ENCODE measurements around the gene CDK19.

CDK19 gene

DNA sequence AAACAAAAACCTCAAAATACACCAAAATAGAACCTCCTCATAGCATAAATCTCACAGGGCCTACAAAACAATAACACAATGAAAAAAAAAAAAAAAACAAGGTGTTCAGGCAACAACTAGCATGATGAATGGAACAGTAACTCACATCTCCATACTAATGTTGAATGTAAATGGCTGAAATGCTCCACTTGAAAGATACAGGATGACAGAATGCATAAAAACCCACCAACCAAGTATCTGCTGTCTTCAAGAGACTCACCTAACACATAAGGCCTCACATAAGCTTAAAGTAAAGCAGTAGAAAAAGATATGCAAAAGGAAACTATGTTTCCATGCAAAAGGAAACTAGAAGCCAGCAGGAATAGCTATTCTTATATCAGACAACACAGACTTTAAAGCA, 121.3 kb downstream of the CDK19 start:
- no peak for DNase-seq

- DNase-seq, result no peak
These were observed 122.0 kb downstream of the CDK19 start for GRCh38 chr6:110693296-110693695.

DNA sequence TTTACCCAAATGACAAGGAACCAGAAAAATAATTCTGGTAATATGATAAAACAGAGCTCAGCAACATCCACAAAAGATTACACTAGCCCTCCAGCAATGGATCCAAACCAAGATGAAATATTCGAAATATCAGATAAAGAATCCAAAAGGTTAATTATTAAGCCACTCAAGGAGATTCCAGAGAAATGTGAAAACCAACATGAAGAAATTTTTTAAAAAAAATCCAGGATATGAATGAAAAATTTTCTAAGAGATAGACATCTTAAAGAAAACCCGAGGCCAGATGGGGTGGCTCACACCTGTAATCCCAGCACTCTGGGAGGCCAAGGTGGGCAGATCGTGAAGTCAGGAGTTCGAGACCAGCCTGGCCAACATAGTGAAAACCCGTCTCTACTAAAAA, 124.4 kb downstream of the CDK19 start:
- DNase-seq, result no peak

- DNase-seq, result no peak
These were observed 125.1 kb downstream of the CDK19 start for GRCh38 chr6:110690106-110690654.

DNA sequence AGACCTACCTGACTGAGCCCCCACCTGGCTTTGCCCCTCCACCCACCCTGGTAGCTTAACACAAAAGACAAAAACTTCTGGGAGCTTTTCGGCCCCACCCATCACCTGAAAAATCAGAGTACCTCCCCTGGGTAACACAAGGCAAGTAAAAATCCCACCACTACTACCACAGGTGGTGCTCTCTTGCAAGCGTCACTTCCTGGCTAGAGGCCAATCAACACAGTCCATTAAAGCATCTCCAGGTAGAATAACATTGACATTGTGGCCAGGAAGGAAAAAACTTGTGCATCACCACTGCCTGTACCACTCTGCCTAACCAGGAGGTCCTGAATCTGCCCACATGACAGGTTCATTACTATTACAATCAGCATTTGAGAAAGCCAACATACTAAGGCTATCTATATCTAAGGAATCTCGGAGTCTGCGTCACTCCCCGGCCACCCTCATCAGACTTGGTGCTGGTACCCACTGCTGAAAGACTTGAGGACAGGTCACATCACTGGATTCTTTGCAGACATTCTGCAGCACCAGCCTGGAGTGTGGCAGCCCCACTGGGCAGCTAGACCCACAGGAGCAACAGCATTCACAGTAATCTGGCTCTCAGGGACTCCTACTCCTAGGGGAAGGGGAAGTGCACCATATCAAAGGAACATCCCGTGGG, 125.9 kb downstream of the CDK19 start:
- DNase-seq, result no peak

GRCh38 chr6:110688661-110689268, 126.5 kb downstream of the CDK19 start:
- no peak for DNase-seq

- DNase-seq, result no peak
These were observed 127.9 kb downstream of the CDK19 start for GRCh38 chr6:110687326-110687725.

GRCh38 chr6:110683241-110683640, 132.0 kb downstream of the CDK19 start:
- no peak for DNase-seq

- peak; percentile 69 for DNase-seq
These were observed 132.8 kb downstream of the CDK19 start for GRCh38 chr6:110682460-110682853.

DNA sequence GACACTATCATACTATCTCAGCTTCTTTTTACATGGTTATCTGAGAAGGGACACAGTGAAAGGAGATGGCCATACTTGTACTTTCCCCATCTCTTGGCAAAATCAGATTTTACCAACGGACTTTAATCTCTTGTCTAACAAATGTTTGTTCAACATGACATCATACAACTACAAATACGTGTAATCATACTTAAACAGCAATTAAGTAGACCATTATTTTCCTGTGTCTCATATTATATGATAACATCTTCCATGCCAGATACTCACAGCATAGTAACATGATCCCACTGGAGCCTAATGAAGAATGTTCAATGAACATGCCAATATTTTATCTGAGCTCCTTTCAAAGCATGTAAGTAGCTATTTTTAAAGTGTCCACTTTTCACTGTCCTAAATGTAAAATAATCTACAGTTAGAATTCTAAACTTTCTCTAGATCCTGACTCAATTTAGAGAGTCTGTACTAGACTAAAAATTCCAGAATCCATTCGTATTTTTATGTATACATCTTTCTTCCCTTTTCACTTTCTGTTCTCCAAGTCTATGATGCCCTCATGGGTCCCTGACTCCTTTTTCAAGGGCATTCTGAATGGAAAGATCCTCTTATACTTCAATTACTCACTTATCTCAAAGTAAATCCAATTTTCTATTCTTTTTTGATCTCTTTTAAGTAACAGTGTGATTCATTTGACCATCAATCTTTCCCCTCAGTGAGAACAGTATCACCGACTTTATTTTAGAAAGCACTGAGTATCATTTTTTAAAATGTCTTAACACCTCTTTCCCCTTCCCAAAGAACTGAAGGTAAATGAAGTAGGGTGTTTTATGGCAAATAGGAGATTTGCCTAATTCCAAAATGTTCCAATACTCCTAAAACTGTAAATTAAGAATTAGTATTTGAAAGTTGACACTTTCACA, 133.5 kb downstream of the CDK19 start:
- no peak for DNase-seq

GRCh38 chr6:110676396-110676795, 138.9 kb downstream of the CDK19 start:
- no peak for DNase-seq

DNA sequence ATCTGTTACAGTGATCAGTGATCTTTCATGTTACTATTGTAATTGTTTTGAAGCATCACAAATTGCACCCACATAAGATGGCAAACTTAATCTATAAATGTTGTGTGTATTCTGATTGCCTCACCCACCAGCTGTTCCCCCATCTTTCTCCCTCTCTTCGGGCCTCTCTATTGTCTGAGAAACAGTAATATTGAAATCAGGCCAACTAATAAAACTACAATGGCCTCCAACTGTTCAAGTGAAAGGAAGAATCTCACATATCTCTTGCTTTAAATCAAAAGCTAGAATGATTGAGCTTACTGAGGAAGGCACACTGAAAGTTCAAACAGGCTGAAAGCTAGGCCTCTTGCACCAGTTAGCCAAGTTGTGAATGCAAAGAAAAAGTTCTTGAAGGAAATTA, 141.2 kb downstream of the CDK19 start:
- DNase-seq, result no peak

GRCh38 chr6:110672122-110672521, 143.1 kb downstream of the CDK19 start:
- no peak for DNase-seq

DNA sequence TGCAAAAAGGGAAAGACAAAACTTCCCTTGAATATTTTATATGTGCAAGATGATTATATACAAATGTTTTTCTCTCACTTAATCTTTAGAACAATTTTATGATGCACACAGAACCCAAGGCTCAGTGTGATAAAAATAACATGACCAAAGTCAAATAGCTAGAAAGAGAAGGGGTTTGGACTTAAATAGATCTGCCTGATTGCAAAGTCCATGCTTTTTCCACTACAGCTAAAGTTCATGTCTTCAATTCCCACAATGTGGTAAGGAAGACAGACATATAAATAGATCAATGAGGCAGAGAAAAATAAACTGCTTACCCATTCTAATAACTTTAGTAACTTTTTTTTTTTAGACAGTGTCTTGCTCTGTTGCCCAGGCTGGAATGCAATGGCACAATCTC, 143.8 kb downstream of the CDK19 start:
- DNase-seq, result no peak

DNA sequence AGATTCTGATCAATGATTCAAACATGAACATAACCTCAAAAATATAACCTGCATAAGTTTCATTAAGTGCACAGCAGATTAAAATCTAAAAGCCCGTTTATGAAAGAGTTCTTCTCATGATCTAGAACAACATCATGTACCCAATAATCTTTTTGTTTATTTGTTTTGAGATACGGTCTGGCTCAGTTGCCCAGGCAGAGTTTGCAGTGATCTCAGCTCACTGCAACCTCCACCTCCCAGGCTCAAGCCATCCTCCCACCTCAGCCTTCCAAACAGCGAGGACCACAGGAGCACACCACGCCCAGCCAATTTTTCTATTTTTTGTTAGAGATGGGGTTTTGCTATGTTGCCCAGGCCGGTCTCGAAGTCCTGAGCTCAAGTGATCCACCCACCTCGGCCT, 149.7 kb downstream of the CDK19 start:
- no peak for DNase-seq

DNA sequence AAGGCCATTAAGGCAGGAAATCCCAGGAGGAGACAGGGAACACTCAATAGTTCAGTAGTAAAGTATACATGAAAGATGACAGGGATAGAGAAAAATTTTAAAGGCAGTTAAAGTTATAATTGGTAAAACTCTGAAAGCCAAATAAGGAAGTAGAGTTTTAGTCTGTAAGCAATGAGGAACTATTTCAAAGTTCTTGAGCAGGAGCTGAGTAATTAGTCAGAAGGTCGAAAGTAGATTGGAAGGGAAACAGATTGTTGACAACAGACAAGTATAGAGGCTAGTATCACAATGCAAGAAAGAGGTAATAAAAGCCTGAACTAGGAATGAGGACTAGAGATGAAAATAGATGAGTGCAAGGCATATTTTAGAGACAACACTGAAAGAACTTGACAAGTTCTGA, 150.3 kb downstream of the CDK19 start:
- no peak for DNase-seq

- no peak for DNase-seq
These were observed 152.6 kb downstream of the CDK19 start for GRCh38 chr6:110662490-110663211.

GRCh38 chr6:110661414-110661813, 153.9 kb downstream of the CDK19 start:
- DNase-seq, result no peak

DNA sequence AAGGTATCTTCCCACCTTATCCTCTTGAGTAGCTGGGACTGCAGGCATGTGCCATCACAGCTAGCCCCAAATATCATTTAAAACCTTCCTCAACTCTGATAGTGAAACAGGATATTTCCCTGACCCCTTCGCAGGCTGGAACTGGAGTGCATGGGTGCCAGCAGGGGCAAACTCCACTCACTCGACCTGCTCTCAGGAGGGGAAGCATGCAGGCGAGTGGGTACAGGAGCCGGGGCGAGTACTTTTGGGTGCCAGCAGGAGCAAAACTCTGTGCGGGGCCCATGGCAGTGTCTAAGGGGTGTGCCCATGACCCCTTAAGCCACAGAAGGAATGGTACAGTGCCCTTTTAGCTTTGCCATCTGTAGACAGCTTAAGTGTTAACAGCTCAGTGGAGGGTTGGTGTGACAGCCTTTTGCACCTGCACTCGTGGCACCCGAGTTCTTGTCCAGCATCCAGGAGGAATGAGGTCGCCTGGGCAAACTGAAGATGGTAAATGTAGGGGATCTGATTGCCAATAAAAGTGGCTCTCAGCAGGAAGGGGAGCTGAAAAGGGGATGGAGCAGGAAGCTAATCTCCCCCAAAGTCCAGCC, 155.1 kb downstream of the CDK19 start:
- no peak for DNase-seq

DNA sequence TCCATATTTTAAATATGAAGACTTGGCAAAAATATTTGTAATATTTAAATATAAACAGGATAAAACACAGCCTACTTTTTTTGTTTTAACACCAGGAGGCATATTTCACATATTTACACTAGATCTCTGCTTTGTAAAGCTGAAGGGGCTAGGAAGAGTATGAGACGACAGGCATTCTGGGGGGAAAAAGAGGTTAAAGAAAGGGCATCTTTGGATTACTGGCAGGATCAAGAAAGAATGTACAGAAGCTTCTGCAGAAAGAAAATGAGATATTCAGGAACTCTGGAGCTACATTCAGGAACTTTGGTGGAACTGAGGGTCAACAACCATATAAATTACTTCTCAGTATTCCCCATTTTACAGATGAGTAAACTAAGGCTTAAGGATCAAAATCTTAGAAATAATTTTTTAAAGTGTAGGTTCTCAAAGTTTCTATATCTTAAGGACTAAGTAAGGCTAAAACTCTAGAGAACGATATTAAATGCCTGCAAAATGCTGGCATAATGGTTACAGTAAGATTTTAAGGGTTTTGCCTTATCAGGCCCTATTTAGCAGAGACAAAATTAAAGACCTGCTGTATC, 156.5 kb downstream of the CDK19 start:
- no peak for DNase-seq

GRCh38 chr6:110656492-110656891, 158.8 kb downstream of the CDK19 start:
- DNase-seq, result no peak

GRCh38 chr6:110655821-110656220, 159.4 kb downstream of the CDK19 start:
- DNase-seq, result no peak

All from activated gamma-delta T cell treated with Interleukin-2 at 50 U/mL for 16 hours (primary cell).